Stomach (tissue), 4 donors: Measurements from ENCODE around the gene VWA7.

Experiments
- EP300 ChIP-seq: sonication (generic); formaldehyde crosslinking; IDR thresholded peaks from one replicate; pipeline ENCODE4 v1.6.1; 2017; ENCODE audit warnings: antibody characterized with exemption
- POLR2AphosphoS5 ChIP-seq, 3 donors: sonication (generic); formaldehyde crosslinking; IDR thresholded peaks; one replicate each; pipeline ENCODE4 v1.6.1; 2016; ENCODE audit warnings: antibody characterized with exemption in 3 of 3
- TF ChIP-seq, protein P1 (sequence below), 7 experiments: fragments of 450-650 bp in 4 of 7; fragments of 200-600 bp in 3 of 7; sonication (generic) in 3 of 7; IDR thresholded peaks; one replicate each; pipeline ENCODE4 v1.5.1; 2016 to 2019; ENCODE audit warnings: antibody characterized with exemption in 7 of 7, control low read depth in 2 of 7, mild to moderate bottlenecking in 1 of 7

- TF ChIP-seq, protein P1, sequence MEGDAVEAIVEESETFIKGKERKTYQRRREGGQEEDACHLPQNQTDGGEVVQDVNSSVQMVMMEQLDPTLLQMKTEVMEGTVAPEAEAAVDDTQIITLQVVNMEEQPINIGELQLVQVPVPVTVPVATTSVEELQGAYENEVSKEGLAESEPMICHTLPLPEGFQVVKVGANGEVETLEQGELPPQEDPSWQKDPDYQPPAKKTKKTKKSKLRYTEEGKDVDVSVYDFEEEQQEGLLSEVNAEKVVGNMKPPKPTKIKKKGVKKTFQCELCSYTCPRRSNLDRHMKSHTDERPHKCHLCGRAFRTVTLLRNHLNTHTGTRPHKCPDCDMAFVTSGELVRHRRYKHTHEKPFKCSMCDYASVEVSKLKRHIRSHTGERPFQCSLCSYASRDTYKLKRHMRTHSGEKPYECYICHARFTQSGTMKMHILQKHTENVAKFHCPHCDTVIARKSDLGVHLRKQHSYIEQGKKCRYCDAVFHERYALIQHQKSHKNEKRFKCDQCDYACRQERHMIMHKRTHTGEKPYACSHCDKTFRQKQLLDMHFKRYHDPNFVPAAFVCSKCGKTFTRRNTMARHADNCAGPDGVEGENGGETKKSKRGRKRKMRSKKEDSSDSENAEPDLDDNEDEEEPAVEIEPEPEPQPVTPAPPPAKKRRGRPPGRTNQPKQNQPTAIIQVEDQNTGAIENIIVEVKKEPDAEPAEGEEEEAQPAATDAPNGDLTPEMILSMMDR (IDR thresholded peaks at IDR 0.05), result no peak
- TF ChIP-seq EP300 (no peak), POLR2AphosphoS5 (IDR thresholded peaks at IDR 0.05) (no peak)
These were observed 51.4 kb downstream of the VWA7 start for GRCh38 chr6:31725502-31726350.
